GM19239 (cell line): Measurements from ENCODE around the gene NR1H3.

ENCODE experiments used
- DNase-seq: peaks from one replicate; pipeline ENCODE4 v3.0.0; 2011; ENCODE audit warnings: low spot score; ENCODE audit not compliant: insufficient read length
- FAIRE-seq: peaks from 2 replicates; lab custom pipeline; 2011; peaks lifted over from hg19 to GRCh38; lab: Jason Lieb, UNC

NR1H3 gene

GRCh38 chr11:47243454-47243853 lies 14.3 kb upstream of the NR1H3 start:
- no peak for DNase-seq
- no peak for FAIRE-seq

- no peak for FAIRE-seq
These were observed 13.1 kb upstream of the NR1H3 start for GRCh38 chr11:47244448-47245350.

GRCh38 chr11:47245611-47246357 lies 12.0 kb upstream of the NR1H3 start:
- DNase-seq, result no peak
- FAIRE-seq, result no peak

More at GRCh38 chr11:47244448-47245350, 13.1 kb upstream of the NR1H3 start:
- no peak for DNase-seq

GRCh38 chr11:47247502-47247901 lies 10.3 kb upstream of the NR1H3 start:
- FAIRE-seq (no peak), DNase-seq (no peak)

- DNase-seq, result no peak
These were observed 9.5 kb upstream of the NR1H3 start for GRCh38 chr11:47248304-47248663.

GRCh38 chr11:47248664-47249377 lies 9.0 kb upstream of the NR1H3 start, which contains the start of gene ACP2:
ACP2 (minus strand) TSS chr11:47248814; CDS start chr11:47248789, 25 bp downstream.
- FAIRE-seq (peak; percentile 79), DNase-seq (peak; percentile 80)

More at GRCh38 chr11:47248304-47248663, 9.5 kb upstream of the NR1H3 start:
- FAIRE-seq, result peak; percentile 66

- no peak for DNase-seq
- no peak for FAIRE-seq
These were observed 8.4 kb upstream of the NR1H3 start for GRCh38 chr11:47249378-47249715.

GRCh38 chr11:47251751-47252150 lies 6.0 kb upstream of the NR1H3 start:
- FAIRE-seq, result no peak

GRCh38 chr11:47253660-47254059 lies 4.1 kb upstream of the NR1H3 start:
- DNase-seq (no peak), FAIRE-seq (no peak)

More at GRCh38 chr11:47251751-47252150, 6.0 kb upstream of the NR1H3 start:
- no peak for DNase-seq

GRCh38 chr11:47254386-47254785 lies 3.4 kb upstream of the NR1H3 start:
- FAIRE-seq, result no peak
- no peak for DNase-seq

- no peak for DNase-seq
- no peak for FAIRE-seq
These were observed 1.4 kb upstream of the NR1H3 start for GRCh38 chr11:47256374-47256773.

- DNase-seq (no peak), FAIRE-seq (no peak)
These were observed 649 bp upstream of the NR1H3 start for GRCh38 chr11:47257177-47257516.

- no peak for FAIRE-seq
These were observed 614 bp downstream of the NR1H3 start for GRCh38 chr11:47258317-47258902.

GRCh38 chr11:47259232-47259977 lies 1.6 kb downstream of the NR1H3 start:
- FAIRE-seq (peak; percentile 51), DNase-seq (no peak)

More at GRCh38 chr11:47258317-47258902, 614 bp downstream of the NR1H3 start:
- DNase-seq, result no peak

GRCh38 chr11:47260366-47260765 lies 2.6 kb downstream of the NR1H3 start:
- FAIRE-seq (no peak), DNase-seq (no peak)

- FAIRE-seq, result no peak
These were observed 3.5 kb downstream of the NR1H3 start for GRCh38 chr11:47261291-47261800.

GRCh38 chr11:47264119-47264518 lies 6.3 kb downstream of the NR1H3 start:
- DNase-seq (no peak), FAIRE-seq (no peak)

More at GRCh38 chr11:47261291-47261800, 3.5 kb downstream of the NR1H3 start:
- DNase-seq, result no peak

- no peak for FAIRE-seq
- DNase-seq, result no peak
These were observed 6.7 kb downstream of the NR1H3 start for GRCh38 chr11:47264521-47264920.

GRCh38 chr11:47267876-47268275 lies 10.1 kb downstream of the NR1H3 start:
- no peak for DNase-seq
- FAIRE-seq, result no peak
